GM12874 (cell line): ENCODE results near the gene PPP2R2B.

Source experiments
- CTCF ChIP-seq: IDR thresholded peaks from 2 replicates; pipeline ENCODE4 v1.5.1; 2011; ENCODE audit warnings: low read depth, mild to moderate bottlenecking, control low read depth, low read length, moderate library complexity; ENCODE audit not compliant: insufficient read depth

The PPP2R2B gene

DNA sequence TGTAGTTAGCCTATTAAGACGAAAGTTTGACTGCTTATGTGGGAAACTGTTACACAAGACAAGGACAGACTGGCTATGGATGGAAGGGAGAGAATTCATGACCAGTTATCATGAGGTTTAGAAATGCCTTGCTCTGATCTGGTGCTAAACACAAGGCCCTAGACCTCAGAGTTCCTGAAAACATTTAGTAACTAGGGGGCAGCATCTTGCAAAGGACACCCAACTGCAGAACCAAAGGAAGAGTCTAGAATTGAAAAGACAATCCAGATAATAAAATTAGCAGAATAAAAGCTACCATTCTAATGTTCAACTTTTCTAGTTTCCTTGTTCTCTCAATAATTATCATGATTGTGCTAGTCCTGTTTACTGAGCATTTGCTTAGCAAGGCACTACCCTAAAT lies 232.1 kb downstream of the PPP2R2B start:
- TF ChIP-seq CTCF, result no peak

DNA sequence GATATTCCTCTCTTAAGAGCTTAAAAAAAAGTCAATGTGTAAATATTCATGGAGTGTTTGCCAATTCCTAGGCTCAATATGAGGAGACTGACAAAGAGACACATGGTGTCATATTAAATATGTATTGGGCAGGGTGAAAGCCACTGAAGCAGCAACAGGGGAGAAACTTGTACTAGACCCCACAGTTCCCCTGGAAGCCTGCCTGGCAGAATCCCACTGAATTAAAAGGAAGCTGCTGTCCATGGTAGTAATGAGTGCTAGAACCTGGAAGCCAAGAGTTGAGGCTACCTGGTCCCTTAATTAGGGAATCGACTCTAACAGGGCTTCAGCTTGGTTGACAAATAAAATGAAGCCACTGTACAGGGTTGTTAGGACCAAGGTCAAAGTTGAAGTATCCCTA lies 233.2 kb downstream of the PPP2R2B start:
- no peak for TF ChIP-seq CTCF

- TF ChIP-seq CTCF, result no peak
These were observed 233.7 kb downstream of the PPP2R2B start for GRCh38 chr5:146644831-146645230.

GRCh38 chr5:146643776-146644175 lies 234.8 kb downstream of the PPP2R2B start:
- TF ChIP-seq CTCF, result no peak

GRCh38 chr5:146642410-146642809 lies 236.1 kb downstream of the PPP2R2B start:
- TF ChIP-seq CTCF, result no peak

- TF ChIP-seq CTCF, result no peak
These were observed 236.6 kb downstream of the PPP2R2B start for GRCh38 chr5:146641941-146642340.

DNA sequence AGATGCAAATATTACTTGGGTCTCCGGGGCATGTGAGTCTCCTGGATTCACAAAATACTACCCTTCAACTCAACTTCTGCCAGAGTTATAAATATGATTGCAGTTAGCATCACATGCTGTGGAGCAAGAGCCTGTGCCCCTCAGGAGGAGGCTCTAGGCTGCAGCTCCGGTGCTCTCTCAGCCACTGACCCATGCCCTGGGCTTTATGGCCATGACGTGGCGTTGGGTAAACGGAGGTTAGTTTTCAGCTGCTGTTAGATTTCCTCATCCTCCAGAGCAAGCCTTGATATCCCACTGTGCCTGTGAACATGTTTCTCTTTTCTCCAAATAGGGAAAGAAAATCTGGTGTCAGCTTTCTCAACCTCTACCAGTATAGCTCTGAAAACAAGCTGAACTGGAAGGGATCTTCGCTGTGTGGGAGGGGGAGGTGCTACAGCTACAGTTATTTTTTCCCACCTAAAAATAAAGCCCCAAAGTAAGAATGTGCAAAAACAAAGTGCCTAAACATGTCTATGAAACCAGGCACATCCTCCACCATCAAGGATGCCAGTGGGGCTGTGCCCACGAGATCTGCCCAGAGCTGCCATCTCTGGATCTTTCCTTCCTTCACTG lies 238.2 kb downstream of the PPP2R2B start:
- TF ChIP-seq CTCF, result no peak

DNA sequence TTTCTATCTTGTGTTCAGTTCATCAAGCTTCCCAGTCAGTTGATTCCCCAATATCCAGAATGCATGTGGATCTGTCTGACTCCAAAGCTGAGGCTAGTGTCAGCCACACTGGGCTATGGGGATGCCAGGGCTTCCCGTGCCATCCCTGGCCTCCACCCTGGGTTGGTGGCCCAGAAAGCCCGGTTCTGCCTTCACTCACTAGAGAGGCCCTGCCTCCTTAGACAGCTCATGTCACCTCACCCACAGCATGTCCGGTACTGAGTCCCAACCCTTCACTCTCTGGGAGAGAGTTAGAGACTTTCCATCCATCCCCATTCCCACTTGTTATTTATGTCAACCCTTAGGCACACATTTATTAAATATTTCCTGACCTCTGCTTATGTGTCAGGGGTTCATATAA lies 243.1 kb downstream of the PPP2R2B start:
- no peak for TF ChIP-seq CTCF
